NB4 (cell line): Measurements from ENCODE around the gene JMY.

Experiments
- DNase-seq: peaks from one replicate; pipeline ENCODE4 v3.0.0; 2010; ENCODE audit warnings: low read depth
- H3K4me3 ChIP-seq: one replicate; pipeline ENCODE4 v1.5.1; 2011; ENCODE audit warnings: mild to moderate bottlenecking, low read depth, low read length, moderate library complexity
- CTCF ChIP-seq: IDR thresholded peaks from one replicate; pipeline ENCODE4 v1.5.1; 2012; ENCODE audit warnings: low read depth, low read length
- MAX ChIP-seq: IDR thresholded peaks from 2 replicates; pipeline ENCODE4 v1.6.1; 2011; ENCODE audit warnings: low read depth, low read length
- MYC ChIP-seq: IDR thresholded peaks from 2 replicates; pipeline ENCODE4 v1.6.1; 2011; ENCODE audit warnings: low read depth, low read length
- POLR2A ChIP-seq: IDR thresholded peaks from 2 replicates; pipeline ENCODE4 v1.6.1; 2011; ENCODE audit warnings: mild to moderate bottlenecking; ENCODE audit not compliant: insufficient read length; ENCODE audit errors: extremely low read depth

The JMY gene

GRCh38 chr5:79193643-79194042 lies 42.3 kb upstream of the JMY start:
- no peak overlapping the region for H3K4me3 ChIP-seq
- peak; percentile 12 for DNase-seq
- no peak for TF ChIP-seq CTCF

GRCh38 chr5:79200573-79201183 lies 35.3 kb upstream of the JMY start:
- no peak for TF ChIP-seq MYC
- no peak for TF ChIP-seq POLR2A
- peak; percentile 71 for TF ChIP-seq CTCF
- no peak for TF ChIP-seq MAX
- peak; percentile 31 for DNase-seq
- no peak overlapping the region for H3K4me3 ChIP-seq

DNA sequence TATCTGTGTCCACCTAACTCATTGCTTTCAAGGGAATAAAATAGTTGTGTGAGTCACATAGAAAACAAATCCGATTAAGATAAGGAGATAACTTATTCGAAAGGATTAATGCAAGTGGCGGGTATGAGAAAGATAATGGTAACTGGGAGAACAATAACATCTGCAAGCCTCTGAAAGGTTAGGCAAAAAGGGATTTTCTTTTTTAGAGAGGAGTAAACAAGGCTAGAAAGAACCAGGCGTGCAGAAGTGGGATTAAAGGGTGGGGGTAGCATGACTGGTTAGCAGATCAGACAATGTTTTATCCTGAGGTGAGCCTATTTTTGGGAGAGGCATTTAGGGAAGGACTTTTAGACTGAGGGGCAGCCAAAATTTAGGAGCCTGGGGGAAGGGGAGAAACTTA lies 34.7 kb upstream of the JMY start:
- no peak overlapping the region for H3K4me3 ChIP-seq
- no peak for DNase-seq
- TF ChIP-seq CTCF (no peak), MAX (no peak), POLR2A (no peak), MYC (no peak)

DNA sequence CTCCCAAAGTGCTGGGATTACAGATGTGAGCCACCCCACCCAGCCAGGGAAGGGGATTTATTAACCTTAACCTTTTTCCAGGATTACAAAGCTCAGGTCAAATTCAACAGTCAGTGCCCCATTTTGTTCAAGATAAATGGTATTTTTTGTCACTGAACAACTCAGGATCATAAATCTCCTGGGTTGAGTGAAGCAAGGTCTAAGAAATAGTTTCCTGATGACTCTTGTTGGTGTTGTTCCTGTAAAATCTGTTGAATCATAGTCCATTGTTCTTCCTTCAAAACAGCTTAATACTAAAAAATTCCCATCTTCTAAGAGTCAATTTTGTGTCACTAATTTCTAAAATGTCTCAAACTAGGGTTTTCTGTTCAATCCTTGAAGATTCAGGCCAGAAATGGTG lies 33.9 kb upstream of the JMY start:
- TF ChIP-seq MAX (no peak), MYC (no peak), CTCF (no peak), POLR2A (no peak)
- DNase-seq, result no peak
- no peak overlapping the region for H3K4me3 ChIP-seq

GRCh38 chr5:79205965-79206364 lies 30.0 kb upstream of the JMY start:
- H3K4me3 ChIP-seq, result no peak overlapping the region
- DNase-seq, result no peak
- TF ChIP-seq CTCF (no peak), MYC (no peak), MAX (no peak), POLR2A (no peak)

GRCh38 chr5:79206541-79206940 lies 29.4 kb upstream of the JMY start:
- TF ChIP-seq MAX, result no peak
- no peak for TF ChIP-seq MYC
- no peak for TF ChIP-seq CTCF
- TF ChIP-seq POLR2A, result no peak
- no peak overlapping the region for H3K4me3 ChIP-seq
- no peak for DNase-seq
